KOPT-K1 (cell line): ENCODE data around the gene EDEM1.

ENCODE experiments used
- H3K27ac ChIP-seq: fragments of 200-600 bp; sonication (generic); 2 replicates; pipeline ENCODE4 v1.5.1; 2016; ENCODE audit warnings: antibody characterized with exemption, mild to moderate bottlenecking, low read depth, low read length; ENCODE audit not compliant: poor library complexity, severe bottlenecking
- H3K36me3 ChIP-seq: fragments of 200-600 bp; sonication (generic); 2 replicates; pipeline ENCODE4 v1.5.1; 2017; ENCODE audit warnings: antibody characterized with exemption, mild to moderate bottlenecking, low read length, moderate library complexity; ENCODE audit not compliant: insufficient read depth
- H3K9me3 ChIP-seq: fragments of 200-600 bp; sonication (generic); 2 replicates; pipeline ENCODE4 v1.5.1; 2017; ENCODE audit warnings: antibody characterized with exemption, low read length, mild to moderate bottlenecking; ENCODE audit not compliant: insufficient read depth, poor library complexity, severe bottlenecking

Gene EDEM1

DNA sequence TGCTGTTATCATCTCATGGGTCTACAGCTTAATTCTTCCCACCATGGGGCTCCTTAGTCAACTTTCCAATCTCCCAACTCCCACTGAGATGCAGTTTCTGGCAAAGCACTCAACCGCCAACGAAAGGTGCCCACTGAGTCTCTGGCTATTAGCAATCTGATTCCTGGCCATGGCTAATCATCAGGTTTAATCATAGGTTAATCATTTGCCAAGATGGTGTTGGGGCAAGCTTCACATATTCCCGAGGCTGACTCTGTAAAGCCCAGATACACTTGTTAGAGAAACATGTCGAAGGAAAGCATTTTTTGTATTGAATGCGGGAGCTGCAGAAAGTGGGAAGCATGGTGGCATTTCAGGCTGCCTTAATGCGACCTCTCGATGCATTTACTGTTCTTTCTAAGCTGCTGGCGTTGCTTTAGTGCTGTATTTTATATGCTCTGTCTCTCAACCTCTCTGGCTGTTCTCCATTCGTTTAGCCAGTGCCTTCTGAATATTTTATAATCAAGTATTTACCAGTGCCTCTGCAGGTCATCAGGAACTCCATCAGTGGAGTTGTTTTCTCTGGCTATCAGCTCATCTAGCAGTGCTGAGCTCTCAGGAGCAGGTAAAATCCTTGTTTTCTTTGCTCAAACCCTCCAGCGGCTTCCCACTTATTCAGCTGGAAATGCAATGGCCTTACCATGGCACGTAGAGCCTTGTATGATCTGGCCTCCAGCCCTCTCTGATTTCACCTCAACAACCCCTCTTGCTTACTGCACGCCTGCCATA, 67.0 kb downstream of the EDEM1 start:
- H3K9me3 ChIP-seq = no peaks in the 10 kb centered on the region
- no peaks in the 10 kb centered on the region for H3K36me3 ChIP-seq
- no peak overlapping the region for H3K27ac ChIP-seq

DNA sequence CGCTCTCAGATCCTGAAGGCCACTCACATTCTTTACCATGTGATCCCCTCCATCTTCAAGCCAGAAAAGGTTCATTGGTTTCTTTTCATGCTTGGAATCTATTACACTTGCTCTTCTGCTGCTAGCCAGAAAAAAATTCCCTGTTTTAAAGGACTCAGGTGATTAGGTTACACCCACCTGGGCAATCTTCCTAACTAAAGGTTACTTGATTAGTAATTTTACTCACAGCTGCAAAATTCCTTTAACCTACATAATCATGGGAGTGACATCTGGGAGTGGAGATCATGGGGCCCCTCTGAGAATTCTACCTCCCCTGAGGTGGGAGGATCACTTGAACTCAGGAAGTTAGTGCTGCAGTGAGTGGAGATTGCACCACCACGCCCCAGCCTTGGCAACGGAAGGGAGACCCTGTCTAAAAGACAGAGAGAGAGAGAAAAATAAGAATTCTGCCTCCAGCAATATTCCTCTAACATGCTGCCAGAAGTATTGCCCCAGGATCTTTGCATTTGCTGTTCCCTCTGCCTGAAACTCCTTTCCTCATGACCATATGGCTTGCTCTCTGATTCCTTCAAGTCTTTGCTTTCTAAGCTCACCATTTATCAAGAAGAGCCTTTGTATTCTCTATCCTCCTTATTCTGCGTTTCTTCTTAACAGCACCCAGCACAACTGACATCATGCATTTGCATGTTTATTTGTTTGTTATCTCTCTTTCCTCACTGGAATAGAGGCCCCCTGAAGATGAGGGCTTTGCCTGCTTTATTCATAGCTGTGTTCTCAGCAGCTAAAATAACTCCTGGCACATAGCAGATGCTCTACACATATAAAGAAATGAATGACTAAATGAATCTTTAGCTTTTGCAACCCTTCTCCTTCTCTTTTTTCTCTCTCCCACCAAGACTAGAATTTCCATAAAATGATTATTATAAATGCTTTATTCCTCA, 68.2 kb downstream of the EDEM1 start:
- no peak overlapping the region for H3K27ac ChIP-seq

DNA sequence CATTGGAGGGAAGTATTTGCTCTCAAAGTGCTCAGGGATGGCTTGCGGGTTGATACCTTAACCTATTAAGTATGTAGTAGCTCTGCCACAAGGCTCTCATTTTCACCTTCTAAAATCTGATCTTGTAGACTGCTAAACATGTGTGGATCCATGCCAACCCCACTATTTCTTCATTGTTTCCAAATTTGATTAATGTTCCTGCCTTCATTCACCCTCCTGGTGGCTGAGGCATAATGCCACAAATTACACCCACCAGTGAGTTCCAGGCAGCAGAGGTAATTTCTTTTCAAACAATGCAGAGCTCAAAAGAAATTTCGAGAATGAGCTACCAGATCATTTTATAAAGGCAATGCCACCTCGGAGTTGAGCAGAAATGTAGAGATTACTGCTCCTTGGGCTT, 71.0 kb downstream of the EDEM1 start:
- Histone ChIP-seq H3K36me3 (no peaks in the 10 kb centered on the region), H3K27ac (no peak overlapping the region), H3K9me3 (no peaks in the 10 kb centered on the region)

More for the DNA sequence above, 68.2 kb downstream of the EDEM1 start:
- Histone ChIP-seq H3K9me3 (no peaks in the 10 kb centered on the region), H3K36me3 (no peaks in the 10 kb centered on the region)

DNA sequence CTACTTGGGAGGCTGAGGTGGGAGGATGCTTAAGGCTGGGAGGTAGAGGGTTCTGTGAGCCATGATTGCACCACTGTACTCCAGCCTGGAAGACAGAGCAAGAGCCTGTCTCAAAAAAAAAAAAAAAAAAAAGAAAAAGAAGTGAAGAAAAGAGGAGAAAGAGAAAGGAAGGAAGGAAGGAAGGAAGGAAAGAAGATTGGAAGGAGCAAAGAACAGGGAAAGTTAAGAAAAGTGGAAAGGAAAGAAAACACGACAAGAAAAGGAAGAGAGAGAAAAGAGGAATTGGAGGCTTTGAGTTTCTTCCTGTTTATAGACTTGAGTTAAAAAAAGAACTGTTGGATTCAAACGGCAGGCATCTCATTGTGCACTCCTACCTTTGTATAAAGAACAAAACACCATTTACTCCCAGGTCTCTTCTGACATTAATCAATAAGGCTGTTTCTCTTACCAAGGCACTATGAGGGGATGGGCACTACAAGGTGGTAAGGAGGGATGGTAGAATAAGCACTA, 73.5 kb downstream of the EDEM1 start:
- Histone ChIP-seq H3K9me3 (no peaks in the 10 kb centered on the region), H3K36me3 (no peaks in the 10 kb centered on the region), H3K27ac (no peak overlapping the region)

DNA sequence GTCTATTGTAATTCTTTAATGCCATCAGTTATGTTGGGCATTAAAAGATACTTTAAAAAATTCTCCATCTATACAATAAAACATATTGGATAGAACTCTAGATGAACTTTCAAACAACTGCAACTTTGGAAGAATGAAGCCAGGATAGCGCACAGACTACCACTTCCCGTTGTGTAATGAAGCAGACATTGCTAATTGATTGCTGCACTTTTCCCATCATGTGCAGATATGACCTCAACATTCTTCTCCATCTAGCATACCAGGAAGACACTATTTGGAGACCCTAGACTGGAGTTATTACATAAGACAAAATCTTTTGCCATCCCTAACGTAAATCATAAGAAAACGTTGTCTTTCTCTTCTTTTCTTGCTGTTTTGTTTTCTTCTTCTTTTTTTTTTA, 75.0 kb downstream of the EDEM1 start:
- no peak overlapping the region for H3K27ac ChIP-seq
- H3K36me3 ChIP-seq = no peaks in the 10 kb centered on the region
- H3K9me3 ChIP-seq = no peaks in the 10 kb centered on the region

DNA sequence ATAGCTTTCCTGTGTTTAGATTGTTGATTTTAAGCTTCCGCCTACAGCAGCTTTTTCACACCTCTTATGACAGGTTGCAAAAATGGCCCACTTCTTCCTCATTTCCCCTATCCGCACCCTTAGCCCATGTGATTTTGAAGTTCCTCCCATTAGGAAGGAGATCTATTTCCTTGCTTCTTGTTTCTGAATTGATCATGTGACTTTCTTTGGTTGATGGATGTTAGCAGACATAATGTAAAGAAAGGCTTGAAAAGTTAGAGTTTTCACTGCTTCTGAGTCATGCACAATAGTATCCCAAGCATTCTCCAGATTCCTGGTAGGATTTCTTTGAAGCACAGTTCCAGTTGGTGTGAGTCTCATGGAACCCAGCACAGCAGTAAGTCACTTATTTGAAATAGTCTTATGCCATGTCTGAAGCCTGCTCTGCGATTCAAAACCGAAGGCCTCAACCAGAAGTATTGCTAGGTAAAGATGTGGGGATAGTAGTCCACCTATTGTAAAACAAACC, 76.6 kb downstream of the EDEM1 start:
- Histone ChIP-seq H3K36me3 (no peaks in the 10 kb centered on the region), H3K9me3 (no peaks in the 10 kb centered on the region), H3K27ac (no peak overlapping the region)

DNA sequence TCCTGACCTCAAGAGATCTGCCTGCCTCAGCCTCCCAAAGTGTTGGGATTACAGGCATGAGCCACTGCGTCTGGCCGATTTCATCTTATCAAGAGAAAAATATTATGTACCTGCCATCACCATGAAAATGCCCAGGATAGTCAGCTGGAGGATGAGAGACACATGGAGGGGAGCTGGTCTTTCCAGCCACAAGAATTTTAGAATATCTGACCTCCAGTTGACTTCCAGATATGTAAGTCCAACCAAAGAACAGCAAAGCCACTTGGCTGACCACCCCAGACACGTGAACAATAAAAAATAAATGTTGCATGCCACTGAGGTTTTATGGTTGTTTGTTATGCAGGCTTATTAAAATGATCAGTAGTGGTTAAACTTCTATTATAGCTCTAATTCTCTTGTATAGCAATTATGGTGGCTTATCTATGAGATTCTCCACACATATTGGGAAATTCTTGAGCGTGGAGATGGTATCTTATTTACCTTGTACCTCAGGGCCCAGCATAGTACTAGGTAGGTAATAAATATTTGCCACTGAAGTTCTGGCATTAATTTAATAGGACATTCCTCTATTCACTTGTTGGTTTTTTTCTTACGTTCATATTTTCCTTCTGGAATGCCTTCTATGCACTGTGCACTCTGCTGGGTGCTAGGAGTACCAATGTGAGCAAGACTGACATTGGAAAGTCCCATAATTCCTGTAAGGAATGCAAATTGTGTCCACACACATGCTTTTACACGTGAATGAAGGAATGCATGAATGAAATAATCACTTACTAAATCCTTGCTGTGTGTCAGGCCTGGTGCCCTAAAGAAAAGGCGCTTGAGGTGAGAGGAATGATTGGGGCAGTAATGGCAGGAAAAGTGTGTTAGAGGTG, 77.6 kb downstream of the EDEM1 start:
- no peak overlapping the region for H3K27ac ChIP-seq
- no peaks in the 10 kb centered on the region for H3K9me3 ChIP-seq
- H3K36me3 ChIP-seq = no peaks in the 10 kb centered on the region

DNA sequence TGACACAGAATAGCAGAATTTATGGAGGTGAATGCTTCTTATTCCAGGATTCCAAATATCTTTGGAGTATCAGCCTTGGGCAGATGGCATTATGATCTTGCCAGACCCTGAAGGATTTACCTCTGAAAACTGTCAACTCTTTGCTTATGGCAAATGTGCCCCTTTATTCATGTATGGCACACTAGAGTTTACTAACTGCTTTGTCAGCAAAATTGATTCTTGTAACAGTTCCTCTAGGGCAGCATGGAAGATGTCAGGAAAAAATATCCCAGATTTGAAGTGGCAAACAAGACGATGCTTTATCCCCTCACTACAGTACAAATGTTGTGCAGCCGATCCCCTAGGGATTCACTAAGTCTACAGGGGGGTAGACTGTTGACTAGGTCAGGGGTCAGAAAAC, 79.7 kb downstream of the EDEM1 start:
- Histone ChIP-seq H3K36me3 (no peaks in the 10 kb centered on the region), H3K27ac (no peak overlapping the region), H3K9me3 (no peaks in the 10 kb centered on the region)

DNA sequence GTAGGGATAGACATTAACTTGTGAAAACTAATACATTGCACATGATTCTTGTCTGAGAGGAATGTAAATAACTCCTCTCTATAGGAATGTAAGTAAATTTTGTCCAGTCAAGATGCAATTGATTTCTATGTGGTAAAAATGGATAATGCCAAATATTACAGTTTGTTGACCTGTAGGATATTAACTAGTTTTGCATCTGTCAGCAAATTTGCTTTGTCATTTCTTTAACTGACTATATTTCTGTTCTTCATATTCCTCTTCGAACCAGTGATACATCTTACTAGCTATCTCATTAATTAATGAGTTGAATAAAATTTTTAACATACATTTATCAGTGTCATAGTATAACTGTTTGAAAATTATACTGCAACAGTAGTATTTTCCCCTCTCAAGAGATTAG, 80.4 kb downstream of the EDEM1 start:
- Histone ChIP-seq H3K36me3 (no peaks in the 10 kb centered on the region), H3K27ac (no peak overlapping the region), H3K9me3 (no peaks in the 10 kb centered on the region)
